Nephron progenitor cell (in vitro differentiated cells): ENCODE measurements around the gene KY.

Experiments used
- DNase-seq: peaks from one replicate; pipeline ENCODE4 v3.0.0; 2021
- H3K27ac Mint-ChIP-seq: 2 replicates; pipeline ENCODE4 v1.8.0; 2021; ENCODE audit warnings: mild to moderate bottlenecking, moderate library complexity, mixed read lengths
- H3K27me3 Mint-ChIP-seq: 2 replicates; pipeline ENCODE4 v1.8.0; 2021; ENCODE audit warnings: mild to moderate bottlenecking, low read depth, mixed read lengths; ENCODE audit not compliant: poor library complexity
- H3K36me3 Mint-ChIP-seq: 2 replicates; pipeline ENCODE4 v1.8.0; 2021; ENCODE audit warnings: low read depth, mixed read lengths
- H3K4me1 Mint-ChIP-seq: 2 replicates; pipeline ENCODE4 v1.8.0; 2021; ENCODE audit warnings: mixed read lengths
- H3K4me3 Mint-ChIP-seq: 2 replicates; pipeline ENCODE4 v1.8.0; 2021; ENCODE audit warnings: mild to moderate bottlenecking, moderate library complexity, mixed read lengths
- H3K9me3 Mint-ChIP-seq: 2 replicates; pipeline ENCODE4 v1.8.0; 2021; ENCODE audit warnings: mild to moderate bottlenecking, moderate library complexity, mixed read lengths
- CTCF ChIP-seq: fragments of 200-600 bp; sonication (generic); IDR thresholded peaks from 2 replicates; pipeline ENCODE4 v1.5.0; 2021; ENCODE audit warnings: antibody characterized with exemption

The KY gene

GRCh38 chr3:134651347-134652041 lies 672 bp upstream of the KY start:
- no peaks in the 10 kb centered on the region for H3K36me3 Mint-ChIP-seq

GRCh38 chr3:134649106-134649705 lies 1.6 kb downstream of the KY start:
- DNase-seq: no peak
- H3K36me3 Mint-ChIP-seq: no peaks in the 10 kb centered on the region
- no peak overlapping the region for H3K4me3 Mint-ChIP-seq
- no peak for TF ChIP-seq CTCF
- H3K4me1 Mint-ChIP-seq: peaks cover 12% of the 10 kb centered on the region
- H3K27me3 Mint-ChIP-seq: peaks cover 79% of the 10 kb centered on the region
- no peaks in the 10 kb centered on the region for H3K9me3 Mint-ChIP-seq
- no peak overlapping the region for H3K27ac Mint-ChIP-seq

More at GRCh38 chr3:134651347-134652041, 672 bp upstream of the KY start:
- DNase-seq: no peak
- H3K4me1 Mint-ChIP-seq: peaks cover 7% of the 10 kb centered on the region
- H3K27me3 Mint-ChIP-seq: peaks cover 91% of the 10 kb centered on the region
- TF ChIP-seq CTCF: no peak
- no peaks in the 10 kb centered on the region for H3K9me3 Mint-ChIP-seq
- H3K4me3 Mint-ChIP-seq: peak overlapping the region; percentile 85
- H3K27ac Mint-ChIP-seq: no peak overlapping the region

GRCh38 chr3:134647902-134648760 lies 2.7 kb downstream of the KY start:
- Mint-ChIP-seq H3K4me1 (peaks cover 12% of the 10 kb centered on the region), H3K4me3 (no peak overlapping the region), H3K27me3 (peaks cover 68% of the 10 kb centered on the region), H3K36me3 (no peaks in the 10 kb centered on the region), H3K9me3 (no peaks in the 10 kb centered on the region), H3K27ac (no peak overlapping the region)
- TF ChIP-seq CTCF: no peak
- no peak for DNase-seq

- H3K4me1 Mint-ChIP-seq: peaks cover 11% of the 10 kb centered on the region
- H3K36me3 Mint-ChIP-seq: no peaks in the 10 kb centered on the region
- no peak for DNase-seq
- no peaks in the 10 kb centered on the region for H3K9me3 Mint-ChIP-seq
- no peak overlapping the region for H3K27ac Mint-ChIP-seq
- peaks cover 51% of the 10 kb centered on the region for H3K27me3 Mint-ChIP-seq
- H3K4me3 Mint-ChIP-seq: no peak overlapping the region
- TF ChIP-seq CTCF: no peak
These were observed 4.7 kb downstream of the KY start for GRCh38 chr3:134646086-134646485.

GRCh38 chr3:134645515-134645914 lies 5.3 kb downstream of the KY start:
- Mint-ChIP-seq H3K27me3 (peaks cover 47% of the 10 kb centered on the region), H3K9me3 (no peaks in the 10 kb centered on the region), H3K4me3 (no peak overlapping the region), H3K36me3 (no peaks in the 10 kb centered on the region), H3K4me1 (peaks cover 10% of the 10 kb centered on the region), H3K27ac (no peak overlapping the region)
- no peak for TF ChIP-seq CTCF
- no peak for DNase-seq
